Measurements from ENCODE around the gene LCN1.
"Not testable (repeated sequence)": the region's sequence is repeated elsewhere in the genome, so short reads cannot be mapped to it uniquely, and the experiment has no call there.

LCN1 gene

GRCh38 chr9:135524130-135524861 lies 3.1 kb downstream of the LCN1 start:
- DNase-seq = no peak

- DNase-seq = no peak
These were observed 4.2 kb downstream of the LCN1 start for GRCh38 chr9:135525241-135526088.

GRCh38 chr9:135526089-135526729 lies 5.0 kb downstream of the LCN1 start:
- DNase-seq = no peak

DNA sequence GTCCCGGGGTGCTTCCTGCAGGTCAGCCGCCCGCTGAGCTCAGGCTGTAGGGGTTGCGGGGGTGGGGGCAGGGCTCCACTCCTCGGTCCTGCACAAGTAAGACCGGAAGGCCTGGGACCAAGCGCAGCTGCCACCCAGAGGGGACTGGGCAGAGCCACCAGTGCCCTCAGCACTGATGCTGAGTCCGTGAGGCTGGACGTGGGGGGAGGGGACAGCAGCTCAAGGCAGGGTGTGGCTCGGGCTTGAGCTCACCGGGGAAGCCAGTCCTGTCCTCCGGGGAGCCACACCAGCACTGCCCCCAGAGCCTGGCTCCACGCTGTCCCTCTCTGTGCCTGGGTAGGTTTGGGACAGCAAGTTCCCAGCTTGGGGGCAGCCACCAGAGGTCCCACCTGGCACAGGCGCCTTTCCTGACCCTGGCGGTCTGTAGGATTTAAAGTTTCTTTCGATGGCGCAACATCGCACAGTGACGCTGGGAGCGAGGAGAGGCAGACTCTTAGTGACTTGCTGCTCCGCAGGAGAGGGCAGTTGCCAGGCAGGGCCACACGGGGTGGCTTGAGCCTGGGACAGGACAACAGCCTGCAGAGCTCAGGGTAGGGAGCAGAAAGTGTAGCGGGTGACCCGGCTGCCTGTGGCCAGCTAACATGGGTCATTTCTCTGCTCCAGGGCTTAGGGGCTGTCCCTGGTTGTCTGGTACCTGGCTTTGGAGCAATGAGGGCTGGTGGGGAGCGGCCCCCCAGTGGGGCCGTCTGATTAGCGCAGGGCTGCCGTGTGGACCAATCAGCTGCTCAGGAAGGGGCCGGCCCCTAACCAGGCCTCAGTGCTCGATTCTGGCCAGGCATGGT lies 5.7 kb downstream of the LCN1 start:
- DNase-seq = no peak

DNA sequence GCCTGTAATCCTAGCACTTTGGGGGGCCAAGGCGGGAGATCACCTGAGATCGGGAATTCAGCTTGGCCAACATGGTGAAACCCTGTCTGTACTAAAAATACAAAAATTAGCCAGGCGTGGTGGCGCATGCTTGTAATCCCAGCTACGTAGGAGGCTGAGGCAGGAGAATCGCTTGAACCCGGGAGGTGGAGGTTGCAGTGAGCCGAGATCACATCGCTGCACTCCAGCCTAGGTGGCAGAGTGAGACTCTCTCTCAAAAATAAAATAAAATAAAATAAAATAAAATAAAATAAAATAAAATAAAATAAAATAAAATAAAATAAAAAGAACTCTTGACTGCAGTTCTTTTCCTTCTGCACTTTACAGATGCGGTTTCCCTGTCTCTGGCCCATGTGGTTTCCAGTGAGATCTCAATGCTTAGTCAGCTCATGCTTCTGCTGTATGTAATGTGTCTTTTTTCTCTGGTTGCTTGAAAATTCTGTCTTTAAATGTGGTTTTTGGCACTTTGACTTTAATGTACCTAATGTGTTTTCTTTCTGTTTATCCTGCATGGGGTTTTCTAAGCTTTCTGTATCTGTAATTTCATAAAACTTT lies 7.7 kb downstream of the LCN1 start:
- DNase-seq = not testable (repeated sequence)

GRCh38 chr9:135530146-135530545 lies 8.9 kb downstream of the LCN1 start:
- no peak for DNase-seq

GRCh38 chr9:135531096-135531495 lies 9.9 kb downstream of the LCN1 start:
- no peak for DNase-seq

DNA sequence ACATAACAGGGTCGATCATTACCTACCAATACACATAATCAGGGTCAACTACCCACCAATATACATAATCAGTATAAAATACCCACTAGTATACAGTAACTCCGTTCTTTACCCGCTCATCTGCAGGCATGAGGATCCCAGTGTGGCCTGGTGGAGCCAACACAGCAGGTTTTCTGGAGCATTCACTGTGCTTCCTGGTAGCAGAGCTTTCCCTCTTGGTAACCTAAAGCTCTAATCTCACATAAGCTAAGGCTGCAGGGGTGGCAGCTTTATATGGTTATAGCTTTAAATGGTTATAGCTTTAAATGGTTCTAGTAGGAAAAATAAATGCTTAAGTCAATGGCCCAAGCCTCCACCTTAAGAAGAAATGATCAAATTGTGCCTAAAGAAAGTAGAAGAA lies 11.9 kb downstream of the LCN1 start:
- DNase-seq = no peak

- no peak for DNase-seq
These were observed 12.4 kb downstream of the LCN1 start for GRCh38 chr9:135533674-135534073.

DNA sequence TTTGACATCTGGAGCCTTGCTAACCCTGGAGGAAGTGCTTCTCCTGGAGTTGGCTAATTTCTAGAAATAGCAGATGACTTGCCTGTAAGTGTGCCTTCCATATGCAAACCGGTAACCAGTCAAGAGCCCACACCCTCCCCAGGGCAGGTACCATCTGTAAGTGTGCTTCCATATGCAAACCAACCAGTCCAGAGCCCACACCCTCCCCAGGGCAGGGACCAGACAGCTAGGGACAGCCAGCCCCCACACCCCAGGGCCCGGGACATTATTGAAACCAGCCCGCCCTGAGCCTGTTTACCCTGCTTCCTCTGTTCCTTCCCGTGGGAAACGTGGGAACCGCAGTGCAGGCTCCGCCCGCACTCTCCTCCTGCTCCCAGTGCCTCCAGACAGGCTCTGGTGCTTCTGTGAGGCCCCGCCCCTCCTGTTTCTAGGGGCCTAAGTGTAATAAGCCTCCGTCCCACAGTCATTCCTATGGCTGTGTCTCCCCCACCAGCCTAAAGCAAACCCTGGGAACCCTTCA lies 13.0 kb downstream of the LCN1 start:
- not testable (repeated sequence) for DNase-seq

- DNase-seq = not testable (repeated sequence)
These were observed 13.6 kb downstream of the LCN1 start for GRCh38 chr9:135534826-135535225.

DNA sequence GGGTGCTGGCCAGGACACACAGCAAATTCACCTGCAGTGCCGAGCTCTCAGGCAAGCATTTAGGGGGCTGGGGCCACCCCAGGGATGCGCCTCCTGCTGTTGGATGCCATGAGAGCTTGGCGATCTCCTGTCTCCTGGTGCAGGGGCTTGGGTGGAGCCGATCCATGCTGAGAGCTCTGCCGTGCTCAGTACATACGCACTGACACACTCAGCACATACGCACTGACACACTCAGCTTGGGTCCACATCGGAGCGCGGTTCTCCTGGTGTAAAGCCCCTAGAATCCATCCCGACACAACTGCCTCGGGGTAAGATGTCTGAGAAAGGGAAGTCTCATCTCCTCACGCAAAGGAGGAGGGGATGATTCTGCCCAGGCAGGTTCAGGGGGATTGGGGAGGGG lies 14.4 kb downstream of the LCN1 start:
- DNase-seq = not testable (repeated sequence)

- DNase-seq = no peak
These were observed 15.0 kb downstream of the LCN1 start for GRCh38 chr9:135536216-135536615.

DNA sequence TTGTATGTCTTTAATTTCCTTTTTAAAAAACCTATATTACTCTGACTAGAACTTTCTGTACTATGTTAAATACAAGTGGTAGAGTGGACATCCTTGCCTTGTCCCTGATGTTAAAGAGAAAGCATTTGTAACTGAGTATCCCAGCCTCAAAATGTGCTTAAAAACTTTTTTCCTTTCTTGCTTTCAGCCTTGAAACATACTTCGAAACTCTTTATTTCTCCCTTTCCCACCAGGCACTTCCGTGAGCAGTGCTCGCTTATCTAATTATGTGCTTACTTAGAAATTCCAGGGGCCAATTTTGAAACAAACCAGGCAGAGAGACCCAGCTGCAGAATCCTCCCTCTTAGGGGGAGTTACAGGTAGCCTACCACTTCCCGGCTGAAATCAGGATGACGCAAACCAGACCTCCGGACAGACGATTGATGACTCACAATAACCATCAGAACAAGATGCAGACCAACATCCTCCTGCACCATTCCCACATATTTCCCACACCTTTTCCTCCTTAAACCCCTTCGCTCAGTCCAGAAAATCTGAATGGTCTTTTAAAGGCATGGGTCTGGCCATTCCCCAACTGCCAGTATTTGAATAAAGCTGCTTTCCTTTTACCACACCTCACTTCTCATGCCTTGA lies 22.1 kb downstream of the LCN1 start:
- not testable (repeated sequence) for DNase-seq

DNA sequence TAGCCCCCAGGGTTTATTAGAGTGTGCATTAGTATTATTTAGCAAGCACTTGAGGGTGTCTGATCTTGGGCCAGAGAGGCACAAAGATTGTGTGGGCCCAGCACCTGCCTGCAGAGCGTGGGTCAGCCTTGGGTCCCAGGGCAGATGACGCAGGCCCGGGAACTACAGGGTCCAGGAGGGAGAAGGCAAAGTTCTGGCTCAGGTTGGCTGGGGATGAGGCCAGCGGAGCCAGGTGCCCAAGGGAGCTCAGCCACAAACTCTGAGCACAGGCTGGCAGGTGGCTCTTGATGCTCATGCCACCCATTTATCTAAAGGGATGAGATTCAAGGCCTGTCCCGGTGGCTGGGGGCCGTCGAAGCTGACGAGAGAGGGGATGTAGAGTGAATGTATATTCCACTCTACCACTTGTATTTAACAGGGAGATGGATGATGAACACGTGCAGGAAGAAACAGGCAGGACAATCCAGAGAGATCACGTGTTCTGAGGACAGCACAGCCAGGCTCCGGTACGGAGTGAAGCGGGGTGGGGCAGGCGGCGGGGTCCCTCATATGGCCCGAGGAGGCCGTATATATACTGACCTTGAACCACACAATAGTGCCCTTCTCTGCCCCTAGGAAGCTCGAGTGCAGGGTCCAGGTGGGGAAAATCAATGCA lies 23.9 kb downstream of the LCN1 start:
- DNase-seq = no peak

DNA sequence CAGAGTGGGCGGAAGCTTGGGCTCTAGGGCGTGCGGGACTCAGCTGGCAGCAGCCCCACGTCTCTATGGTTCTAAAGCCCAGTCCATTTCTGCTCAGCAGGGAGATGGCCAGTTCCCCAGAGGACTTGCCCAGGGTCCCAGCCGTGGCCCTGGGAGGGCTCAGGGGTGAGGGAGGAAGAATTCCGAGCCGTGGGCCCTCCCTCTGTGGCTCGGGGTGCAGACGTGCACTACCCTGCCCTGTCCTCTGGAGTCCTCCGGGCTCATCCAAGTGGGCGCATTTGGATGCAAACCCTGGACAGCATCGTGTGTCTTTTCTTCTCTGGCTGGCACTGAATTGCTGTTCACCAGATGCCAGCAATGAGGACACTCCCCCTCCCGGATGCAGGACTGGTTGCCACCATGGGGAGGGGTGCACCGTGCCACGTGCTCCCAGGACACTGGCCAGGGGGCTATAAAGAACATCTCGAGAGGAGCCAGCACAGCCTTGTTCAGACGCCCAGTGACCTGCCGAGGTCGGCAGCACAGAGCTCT lies 24.5 kb downstream of the LCN1 start, which contains the start of gene OBP2A:
Gene OBP2A, plus strand, starts transcription at position 481 of the 531 bp plus-strand sequence. CDS start 55 bp downstream, outside the sequence.
- DNase-seq = not testable (repeated sequence)

DNA sequence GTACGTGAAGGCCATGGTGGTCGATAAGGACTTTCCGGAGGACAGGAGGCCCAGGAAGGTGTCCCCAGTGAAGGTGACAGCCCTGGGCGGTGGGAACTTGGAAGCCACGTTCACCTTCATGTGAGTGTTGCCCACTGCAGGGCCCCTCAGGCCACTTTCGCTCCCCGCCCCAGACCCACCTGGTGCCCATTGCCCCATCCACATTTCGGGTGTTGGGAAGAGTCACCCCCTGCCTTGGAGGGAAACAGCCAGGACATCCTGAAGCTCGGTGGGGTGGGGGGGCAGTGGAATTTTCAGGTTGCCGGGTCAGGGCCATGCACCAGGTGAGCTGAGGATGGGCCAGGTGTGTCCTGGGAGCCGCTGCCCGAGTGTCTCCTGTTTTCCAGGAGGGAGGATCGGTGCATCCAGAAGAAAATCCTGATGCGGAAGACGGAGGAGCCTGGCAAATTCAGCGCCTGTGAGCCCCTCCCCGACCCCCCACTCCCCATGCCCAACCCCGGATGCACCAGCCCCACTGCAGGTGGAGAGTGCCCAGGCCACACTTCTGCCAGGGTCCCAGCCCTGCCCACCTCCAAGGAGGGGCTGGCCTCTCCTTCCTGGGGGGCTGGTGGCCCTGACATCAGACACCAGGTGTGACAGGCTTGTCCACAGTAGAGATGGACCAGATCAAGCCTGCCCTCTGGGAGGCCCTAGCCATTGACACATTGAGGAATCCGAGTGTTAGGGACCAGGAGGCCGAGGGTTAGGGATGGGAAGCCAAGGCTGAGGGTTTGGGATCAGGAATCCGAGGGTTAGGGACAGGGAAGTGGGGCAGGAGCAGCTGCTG lies 25.8 kb downstream of the LCN1 start:
- DNase-seq = not testable (repeated sequence)

GRCh38 chr9:135547756-135548736 lies 26.8 kb downstream of the LCN1 start:
- DNase-seq = no peak

Data from T1000 (cell line).